H1 (cell line): ENCODE results near the gene SLC6A18. TPM values are rescaled to one million over a fixed set of nuclear protein-coding genes. Genes with fewer than 3 reads are reported as not detected.

Experiments
- CTCF ChIA-PET: fragments of 300-600 bp; sonication (Branson Sonifier 250); formaldehyde crosslinking; loops from one replicate; lab custom pipeline; 2021; ENCODE audit not compliant: partially characterized antibody; lab: Charles Lee
- POLR2A ChIA-PET: fragments of 300-600 bp; sonication (Branson Sonifier 250); formaldehyde crosslinking; loops from one replicate; lab custom pipeline; 2021; ENCODE audit warnings: inconsistent platforms; ENCODE audit not compliant: partially characterized antibody; lab: Charles Lee
- DNase-seq, 2 experiments: peaks; one replicate each; pipeline versions ENCODE4 v3.0.0 to v3.0.0-alpha.2; 2010 to 2022; ENCODE audit warnings: low spot score in 2 of 2, low read depth in 1 of 2, mixed read lengths in 1 of 2
- FAIRE-seq: peaks from 2 replicates; lab custom pipeline; 2011; peaks lifted over from hg19 to GRCh38; lab: Jason Lieb, UNC
- H2AFZ ChIP-seq: 2 replicates; pipeline ENCODE4 v1.8.1; 2012; ENCODE audit warnings: low read length, inconsistent platforms
- H2AK5ac ChIP-seq: 2 replicates; pipeline ENCODE4 v1.6.1; 2013; ENCODE audit warnings: low read depth, low read length
- H2BK120ac ChIP-seq: replicated peaks from 2 replicates; pipeline ENCODE3; 2013; ENCODE audit warnings: low read depth, low read length, inconsistent platforms
- H2BK12ac ChIP-seq: 2 replicates; pipeline ENCODE4 v1.6.1; 2013; ENCODE audit warnings: low read depth, low read length
- H2BK15ac ChIP-seq: 2 replicates; pipeline ENCODE4 v1.6.1; 2013; ENCODE audit warnings: low read length
- H2BK20ac ChIP-seq: 2 replicates; pipeline ENCODE4 v1.6.1; 2013; ENCODE audit warnings: low read length
- H2BK5ac ChIP-seq: 2 replicates; pipeline ENCODE4 v1.6.1; 2013; ENCODE audit warnings: low read depth, low read length
- H3K14ac ChIP-seq: 2 replicates; pipeline ENCODE4 v1.6.1; 2013; ENCODE audit warnings: inconsistent platforms; ENCODE audit not compliant: insufficient read length
- H3K18ac ChIP-seq: 2 replicates; pipeline ENCODE4 v1.6.1; 2013; ENCODE audit warnings: low read length; ENCODE audit errors: extremely low read depth
- H3K23ac ChIP-seq: 2 replicates; pipeline ENCODE4 v1.6.1; 2013; ENCODE audit warnings: inconsistent platforms; ENCODE audit not compliant: insufficient read length
- H3K23me2 ChIP-seq: 2 replicates; pipeline ENCODE4 v1.6.1; 2013; ENCODE audit warnings: low read depth, low read length
- H3K27ac ChIP-seq: 2 replicates; pipeline ENCODE4 v1.6.1; 2011; ENCODE audit warnings: low read depth, low read length, inconsistent platforms
- H3K27me3 ChIP-seq, 4 experiments: replicated peaks in 1 of 4; 1 replicate in 1 of 4; 2 replicates in 3 of 4; pipeline versions ENCODE4 v1.6.1 to v1.8.1; 2011 to 2013; ENCODE audit warnings: low read length in 3 of 4, mild to moderate bottlenecking in 3 of 4, inconsistent platforms in 2 of 4, mixed read lengths in 2 of 4, moderate library complexity in 1 of 4; ENCODE audit not compliant: control insufficient read depth in 3 of 4, insufficient read depth in 3 of 4; ENCODE audit errors: extremely low read depth in 1 of 4
- H3K36me3 ChIP-seq, 4 experiments: 2 replicates each; pipeline versions ENCODE4 v1.6.1 to v1.8.1; 2011 to 2013; ENCODE audit warnings: mild to moderate bottlenecking in 4 of 4, low read length in 3 of 4, moderate library complexity in 2 of 4, control low read depth in 1 of 4, inconsistent platforms in 1 of 4; ENCODE audit not compliant: insufficient read depth in 4 of 4, control insufficient read depth in 2 of 4
- H3K4ac ChIP-seq: replicated peaks from 2 replicates; pipeline ENCODE3; 2013; ENCODE audit warnings: low read length, low read depth, mixed read lengths, inconsistent platforms; ENCODE audit not compliant: insufficient read length
- H3K4me1 ChIP-seq, 4 experiments: replicated peaks in 1 of 4; 1 replicate in 1 of 4; 2 replicates in 3 of 4; pipeline versions ENCODE4 v1.6.1 to v1.8.1; 2011 to 2013; ENCODE audit warnings: low read length in 3 of 4, inconsistent platforms in 2 of 4, mixed read lengths in 1 of 4; ENCODE audit not compliant: insufficient read depth in 4 of 4, control insufficient read depth in 3 of 4
- H3K4me2 ChIP-seq, 2 experiments: 2 replicates each; pipeline versions ENCODE4 v1.6.1 to v1.8.1; 2011 to 2013; ENCODE audit warnings: low read depth in 2 of 2, low read length in 2 of 2, control low read depth in 1 of 2, inconsistent platforms in 1 of 2, mild to moderate bottlenecking in 1 of 2; ENCODE audit not compliant: insufficient read depth in 1 of 2
- H3K4me3 ChIP-seq, 4 experiments: fragments of 200-600, 300-600 bp in 1 of 4; sonication (generic), shearing (Covaris generic), sonication (Bioruptor Twin) in 1 of 4; 2 replicates each; pipeline versions ENCODE4 v1.5.1 to v1.8.1; 2011 to 2016; ENCODE audit warnings: low read length in 4 of 4, low read depth in 3 of 4, control low read depth in 2 of 4, inconsistent platforms in 2 of 4, mild to moderate bottlenecking in 2 of 4, mixed read lengths in 1 of 4, moderate library complexity in 1 of 4; ENCODE audit not compliant: insufficient read depth in 2 of 4; ENCODE audit errors: extremely low read depth in 1 of 4
- H3K56ac ChIP-seq: replicated peaks from 2 replicates; pipeline ENCODE3; 2013; ENCODE audit warnings: low read depth, mild to moderate bottlenecking, mixed read lengths, low read length, inconsistent platforms; ENCODE audit not compliant: insufficient read length
- H3K79me1 ChIP-seq: 2 replicates; pipeline ENCODE4 v1.6.1; 2013; ENCODE audit warnings: low read depth, low read length, control low read depth
- H3K79me2 ChIP-seq, 2 experiments: 2 replicates each; pipeline versions ENCODE4 v1.6.1 to v1.8.1; 2012 to 2013; ENCODE audit warnings: low read length in 2 of 2, mild to moderate bottlenecking in 2 of 2, inconsistent platforms in 1 of 2; ENCODE audit not compliant: insufficient read depth in 2 of 2, control insufficient read depth in 1 of 2
- H3K9ac ChIP-seq, 4 experiments: replicated peaks in 1 of 4; 1 replicate in 1 of 4; 2 replicates in 3 of 4; pipeline versions ENCODE4 v1.6.1 to v1.8.1; 2011 to 2013; ENCODE audit warnings: low read depth in 3 of 4, low read length in 3 of 4, control low read depth in 2 of 4, mild to moderate bottlenecking in 2 of 4, moderate library complexity in 2 of 4, inconsistent platforms in 1 of 4; ENCODE audit errors: extremely low read depth in 1 of 4
- H3K9me3 ChIP-seq, 2 experiments: 2 replicates each; pipeline versions ENCODE4 v1.6.1 to v1.8.1; 2012 to 2013; ENCODE audit warnings: mild to moderate bottlenecking in 2 of 2, moderate library complexity in 2 of 2, control low read depth in 1 of 2, inconsistent platforms in 1 of 2, low read depth in 1 of 2, low read length in 1 of 2, mixed read lengths in 1 of 2; ENCODE audit not compliant: insufficient read depth in 2 of 2
- H4K20me1 ChIP-seq, 2 experiments: replicated peaks in 1 of 2; 2 replicates each; pipeline versions ENCODE3 to v1.8.1; 2011 to 2013; ENCODE audit warnings: inconsistent platforms in 2 of 2, low read length in 2 of 2, mild to moderate bottlenecking in 1 of 2; ENCODE audit not compliant: insufficient read depth in 2 of 2, control insufficient read depth in 1 of 2
- H4K5ac ChIP-seq: 2 replicates; pipeline ENCODE4 v1.6.1; 2013; ENCODE audit warnings: low read length, low read depth, mixed read lengths, inconsistent platforms; ENCODE audit not compliant: insufficient read length
- H4K8ac ChIP-seq: 2 replicates; pipeline ENCODE4 v1.8.0; 2013; ENCODE audit warnings: mild to moderate bottlenecking, moderate library complexity, low read length, inconsistent platforms; ENCODE audit not compliant: insufficient read depth; ENCODE audit errors: extremely low read depth
- H4K91ac ChIP-seq: replicated peaks from 2 replicates; pipeline ENCODE3; 2013; ENCODE audit warnings: low read length, mixed read lengths, inconsistent platforms; ENCODE audit not compliant: insufficient read length
- EGR1 ChIP-seq: IDR thresholded peaks from 2 replicates; pipeline ENCODE4 v1.6.1; 2011; ENCODE audit warnings: low read depth, low read length, borderline replicate concordance
- KDM5A ChIP-seq: fragments of 200-600 bp; IDR thresholded peaks from 2 replicates; pipeline ENCODE4 v1.7.1; 2012; ENCODE audit warnings: mild to moderate bottlenecking, low read length, inconsistent platforms, mixed read lengths
- SIRT6 ChIP-seq: IDR thresholded peaks from one replicate; pipeline ENCODE4 v1.7.1; 2012; ENCODE audit warnings: low read length, inconsistent platforms
- ZNF274 ChIP-seq: IDR thresholded peaks from 2 replicates; pipeline ENCODE4 v1.7.0; 2012; ENCODE audit warnings: low read length, borderline replicate concordance; ENCODE audit errors: extremely low read depth
- WGBS, 2 experiments: shearing (Covaris generic) in 1 of 2; methylation state at CpG; one replicate each; pipeline versions ENCODE4 v1.1.6 to v1.1.7; 2013 to 2015; ENCODE audit warnings: low lambda C conversion rate in 2 of 2, mixed read lengths in 2 of 2, inconsistent platforms in 1 of 2, low coverage in 1 of 2, missing lambda C conversion rate in 1 of 2; ENCODE audit not compliant: insufficient replicate concordance in 2 of 2, insufficient coverage in 1 of 2, insufficient read length in 1 of 2; ENCODE audit errors: extremely low coverage in 1 of 2, missing lambda C conversion rate in 1 of 2; 5-methylcytosine and 5-hydroxymethylcytosine counted together
- polyA plus RNA-seq, 7 experiments: library from polyadenylated mRNA; depleted of rRNA in 3 of 7; stranded (reverse) in 5 of 7; unstranded in 2 of 7; fragments of >200 nt in 5 of 7; fragments of 200-250 nt in 2 of 7; gene quantifications; 1 replicate in 5 of 7; 2 replicates in 1 of 7; 4 replicates in 1 of 7; pipeline versions ENCODE4 v1.2.1 to v1.2.3, GENCODE V29; 2011 to 2013; ENCODE audit warnings: missing spikeins in 2 of 7, mixed read lengths in 2 of 7
- total RNA-seq: library from RNA; stranded (reverse); fragmentation: NEBNext Ultra II Directional; extraction: Animal tissue kit (Norgen Biotek cat#: 25700); gene quantifications from 2 replicates; pipeline ENCODE4 v1.2.1, GENCODE V29; 2021

Gene SLC6A18
- total and polyA plus RNA-seq, 2 of the 8 experiments (the other 6 are each of a cell fraction or from before 2014, with no cell fraction given): not detected

DNA sequence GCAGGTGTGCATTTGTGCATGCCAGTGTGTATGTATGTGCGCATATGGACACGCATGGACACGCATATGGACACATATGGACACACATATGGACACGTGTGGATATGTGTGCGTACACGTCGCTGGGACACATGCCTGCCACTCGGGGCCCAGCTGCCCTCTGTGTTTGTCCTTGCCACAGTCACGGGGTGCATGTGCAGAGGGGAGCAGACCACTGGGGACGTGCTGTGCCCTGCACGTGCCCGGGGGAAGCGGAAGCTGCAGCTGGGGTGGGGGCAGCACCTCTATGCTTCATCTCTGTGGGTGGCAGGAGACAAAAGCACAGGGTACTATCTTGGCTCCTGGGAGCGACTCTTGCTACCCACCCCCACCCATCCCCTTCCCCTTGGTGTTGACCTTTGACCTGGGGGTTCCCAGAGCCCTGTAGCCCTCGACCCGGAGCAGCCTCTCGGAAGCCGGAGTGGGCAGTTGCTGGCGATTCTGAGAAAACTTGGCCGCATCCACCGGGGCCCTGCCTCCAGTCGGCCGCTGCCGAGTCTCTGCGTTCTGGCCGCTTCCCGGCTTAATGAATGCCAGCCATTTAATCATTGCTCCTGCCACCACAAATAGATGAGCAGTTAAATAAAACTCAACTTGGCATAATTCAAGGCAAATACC is 2.4 kb upstream of the SLC6A18 start:
- no peak overlapping the region for H2BK5ac ChIP-seq
- no peak overlapping the region for H3K23ac ChIP-seq
- no peak for DNase-seq
- no peak overlapping the region for H2BK120ac ChIP-seq
- H3K4ac ChIP-seq: no peak overlapping the region
- H2AK5ac ChIP-seq: no peak overlapping the region
- H4K20me1 ChIP-seq: peaks cover 0 to 3% of the 10 kb centered on the region in 2 experiments
- no peak overlapping the region for H2BK20ac ChIP-seq
- no peak overlapping the region for H4K91ac ChIP-seq
- H3K4me2 ChIP-seq: no peak overlapping the region
- H3K56ac ChIP-seq: no peak overlapping the region
- ChIA-PET CTCF (interaction anchor here (0.6 kb wide), 1 partner anchor 11 kb away, joined by 3 read pairs; no protein-coding TSS in a partner anchor), POLR2A (interaction anchor here (0.6 kb wide), 1 partner anchor 373 kb away, joined by 4 read pairs; no protein-coding TSS in a partner anchor)
- no peak overlapping the region for H2AFZ ChIP-seq
- WGBS, 2 experiments: 93% methylated on average over 25 of the region's 27 CpGs; no CpG with 5 or more reads in 1 of the 2 experiments
- no peak for FAIRE-seq
- H2BK15ac ChIP-seq: no peak overlapping the region
- no peak overlapping the region for H4K5ac ChIP-seq
- no peaks in the 10 kb centered on the region for H3K79me1 ChIP-seq
- H3K27me3 ChIP-seq: no peaks in the 10 kb centered on the region; a peak in 1 of 7 replicates
- H3K9ac ChIP-seq: no peak overlapping the region; a peak in 1 of 7 replicates
- H3K4me1 ChIP-seq: peaks cover 0 to 2% (median 0%) of the 10 kb centered on the region in 4 experiments; a peak in 2 of 7 replicates
- no peak overlapping the region for H4K8ac ChIP-seq
- no peaks in the 10 kb centered on the region for H3K79me2 ChIP-seq
- H3K14ac ChIP-seq: no peak overlapping the region
- no peak overlapping the region for H2BK12ac ChIP-seq
- H3K9me3 ChIP-seq: peaks cover 0 to 4% of the 10 kb centered on the region in 2 experiments; a peak in 1 of 4 replicates
- no peak overlapping the region for H3K18ac ChIP-seq
- no peak overlapping the region for H3K27ac ChIP-seq
- no peaks in the 10 kb centered on the region for H3K36me3 ChIP-seq
- H3K23me2 ChIP-seq: peaks cover 6% of the 10 kb centered on the region; the same call in 1 of the 2 replicates
- no peak overlapping the region for H3K4me3 ChIP-seq
- TF ChIP-seq EGR1 (no peak), ZNF274 (no peak), KDM5A (no peak), SIRT6 (no peak)
